Pons (tissue), 1 donor: ENCODE data around the gene GNL2.
"Not testable (repeated sequence)": the region's sequence is repeated elsewhere in the genome, so short reads cannot be mapped to it uniquely, and the experiment has no call there.

Experiments
- DNase-seq: peaks from one replicate; pipeline ENCODE4 v3.0.0-alpha.2; 2016; ENCODE audit warnings: low spot score

The GNL2 gene

GRCh38 chr1:37606481-37607263 is 10.9 kb upstream of the GNL2 start:
- DNase-seq, result peak; percentile 11

- DNase-seq, result no peak
Measured at GRCh38 chr1:37605806-37606474, 10.2 kb upstream of the GNL2 start.

GRCh38 chr1:37605061-37605650 is 9.4 kb upstream of the GNL2 start:
- DNase-seq, result no peak

- peak; percentile 32 for DNase-seq
Measured at GRCh38 chr1:37602750-37603694, 7.3 kb upstream of the GNL2 start.

- no peak for DNase-seq
Measured at GRCh38 chr1:37601441-37601840, 5.7 kb upstream of the GNL2 start.

GRCh38 chr1:37599940-37600339 is 4.2 kb upstream of the GNL2 start:
- DNase-seq, result no peak

GRCh38 chr1:37596182-37596667 is 488 bp upstream of the GNL2 start:
- no peak for DNase-seq

- DNase-seq, result no peak
Measured at GRCh38 chr1:37593726-37594125, 2.0 kb downstream of the GNL2 start.

GRCh38 chr1:37588939-37589338 is 6.8 kb downstream of the GNL2 start:
- no peak for DNase-seq

- DNase-seq, result not testable (repeated sequence)
Measured at GRCh38 chr1:37584544-37584943, 11.2 kb downstream of the GNL2 start.

GRCh38 chr1:37575692-37576091 is 20.0 kb downstream of the GNL2 start:
- no peak for DNase-seq

GRCh38 chr1:37574834-37575480 is 20.8 kb downstream of the GNL2 start:
- no peak for DNase-seq

- DNase-seq, result no peak
Measured at GRCh38 chr1:37570528-37571334, 25.0 kb downstream of the GNL2 start.

- no peak for DNase-seq
Measured at GRCh38 chr1:37567023-37567422, 28.7 kb downstream of the GNL2 start.

- no peak for DNase-seq
Measured at GRCh38 chr1:37564892-37565291, 30.8 kb downstream of the GNL2 start.

- DNase-seq, result no peak
Measured at GRCh38 chr1:37562984-37563383, 32.8 kb downstream of the GNL2 start.

- DNase-seq, result no peak
Measured at GRCh38 chr1:37561133-37562132, 34.3 kb downstream of the GNL2 start.

GRCh38 chr1:37560401-37561132 is 35.2 kb downstream of the GNL2 start:
- DNase-seq, result no peak
